ENCODE results near the gene ZNF180. TPM values are rescaled to one million over a fixed set of nuclear protein-coding genes. Genes with fewer than 3 reads are reported as not detected.

Gene ZNF180
- total RNA-seq, 4 donors from 2014 or later: 5.9 to 24.2 (median 7.5) TPM

GRCh38 chr19:44529536-44529935 lies 29.2 kb upstream of the ZNF180 start, which contains the start of gene CEACAM20:
CEACAM20 (minus strand) TSS chr19:44529675; CDS start chr19:44529509, 166 bp downstream.
- Histone ChIP-seq H3K9me3 (no peaks in the 10 kb centered on the region), H3K4me1 (no peaks in the 10 kb centered on the region), H3K4me3 (no peak within 1 kb of the TSS), H3K27ac (no peak within 1 kb of the TSS), H3K36me3 (no peaks in the 10 kb centered on the region), H3K27me3 (peaks cover 0 to 39% (median 0%) of the 10 kb centered on the region in 4 donors)
- 69 to 78% methylated on average over 8 to 9 of the region's 9 CpGs for WGBS, 2 donors
- no peak for DNase-seq
- TF ChIP-seq CTCF (IDR thresholded peaks at IDR 0.05) (no peak), POLR2A (IDR thresholded peaks at IDR 0.05) (no peak)
- intact Hi-C loops (cut with DNase I): no loop called here

GRCh38 chr19:44527554-44527953 lies 27.2 kb upstream of the ZNF180 start:
- Histone ChIP-seq H3K27ac (no peak overlapping the region), H3K4me1 (no peaks in the 10 kb centered on the region), H3K27me3 (peaks cover 0 to 36% (median 0%) of the 10 kb centered on the region in 4 donors), H3K36me3 (no peaks in the 10 kb centered on the region), H3K4me3 (no peak overlapping the region), H3K9me3 (no peaks in the 10 kb centered on the region)
- no peak for TF ChIP-seq CTCF (IDR thresholded peaks at IDR 0.05)
- TF ChIP-seq POLR2A (IDR thresholded peaks at IDR 0.05): no peak
- DNase-seq: no peak
- WGBS, 2 donors: 69 to 77% methylated on average over 5 to 7 of the region's 7 CpGs
- intact Hi-C loops (cut with DNase I): no loop called here

- H3K27ac ChIP-seq: no peak overlapping the region
- DNase-seq: no peak
- intact Hi-C loops (cut with DNase I): no loop called here
- no peaks in the 10 kb centered on the region for H3K4me1 ChIP-seq
- H3K4me3 ChIP-seq: no peak overlapping the region
- peaks cover 0 to 28% (median 0%) of the 10 kb centered on the region in 4 donors for H3K27me3 ChIP-seq
- no peak for TF ChIP-seq CTCF (IDR thresholded peaks at IDR 0.05)
- TF ChIP-seq POLR2A (IDR thresholded peaks at IDR 0.05): no peak
- no peaks in the 10 kb centered on the region for H3K36me3 ChIP-seq
- no peaks in the 10 kb centered on the region for H3K9me3 ChIP-seq
- WGBS, 2 donors: 20 to 31% methylated on average over 2 to 4 of the region's 4 CpGs
Measured at GRCh38 chr19:44525721-44526430, 25.6 kb upstream of the ZNF180 start.

- Histone ChIP-seq H3K27me3 (peaks cover 0 to 19% (median 0%) of the 10 kb centered on the region in 4 donors), H3K27ac (no peak overlapping the region), H3K36me3 (no peaks in the 10 kb centered on the region), H3K4me3 (no peak overlapping the region), H3K4me1 (no peaks in the 10 kb centered on the region), H3K9me3 (no peaks in the 10 kb centered on the region)
- no peak for TF ChIP-seq CTCF (IDR thresholded peaks at IDR 0.05)
- TF ChIP-seq POLR2A (IDR thresholded peaks at IDR 0.05): no peak
- WGBS, 2 donors: 88 to 89% methylated on average over 2 of the region's 2 CpGs
- intact Hi-C loops (cut with DNase I): no loop called here
- DNase-seq: no peak
Measured at GRCh38 chr19:44521370-44521769, 21.0 kb upstream of the ZNF180 start.

- Histone ChIP-seq H3K36me3 (no peaks in the 10 kb centered on the region), H3K27ac (no peak overlapping the region), H3K4me3 (no peak overlapping the region), H3K9me3 (no peaks in the 10 kb centered on the region), H3K27me3 (peaks cover 0 to 19% (median 0%) of the 10 kb centered on the region in 4 donors), H3K4me1 (no peaks in the 10 kb centered on the region)
- WGBS, 2 donors: 48 to 76% methylated on average over 3 to 4 of the region's 7 CpGs
- DNase-seq: no peak
- intact Hi-C loops (cut with DNase I): no loop called here
- TF ChIP-seq POLR2A (IDR thresholded peaks at IDR 0.05): no peak
- TF ChIP-seq CTCF (IDR thresholded peaks at IDR 0.05): no peak
Measured at GRCh38 chr19:44517146-44517545, 16.8 kb upstream of the ZNF180 start.
